ENCODE measurements around the gene WASF2. TPM values are rescaled to one million over a fixed set of nuclear protein-coding genes. Genes with fewer than 3 reads are reported as not detected.
A peak's percentile ranks its signal among the peaks of the same experiment; 100 is the strongest.

The WASF2 gene
- total RNA-seq, 1 donor from 2014 or later = 189 TPM

DNA sequence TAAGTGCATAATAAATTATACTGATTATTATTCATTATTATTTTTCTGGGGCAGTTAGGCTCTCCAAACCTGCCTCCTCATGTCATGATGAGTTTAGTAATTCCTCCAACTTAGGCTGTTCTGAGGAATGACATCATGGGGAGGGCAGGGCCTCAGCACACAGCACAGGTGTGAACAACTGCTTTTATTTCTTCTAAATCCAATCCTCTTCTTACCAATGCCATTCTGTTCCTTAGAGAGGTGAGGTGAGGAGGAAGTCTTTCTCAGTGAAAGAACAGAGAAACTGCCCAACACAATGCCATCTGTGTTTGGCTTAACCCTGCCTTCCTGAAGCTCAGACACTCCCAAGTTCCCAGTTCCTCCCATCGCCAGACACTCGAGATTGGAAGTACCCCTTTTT lies 45.4 kb upstream of the WASF2 start:
- H3K4me1 Mint-ChIP-seq (ENCODE audit: unreplicated experiment) = peaks cover 56% of the 10 kb centered on the region

DNA sequence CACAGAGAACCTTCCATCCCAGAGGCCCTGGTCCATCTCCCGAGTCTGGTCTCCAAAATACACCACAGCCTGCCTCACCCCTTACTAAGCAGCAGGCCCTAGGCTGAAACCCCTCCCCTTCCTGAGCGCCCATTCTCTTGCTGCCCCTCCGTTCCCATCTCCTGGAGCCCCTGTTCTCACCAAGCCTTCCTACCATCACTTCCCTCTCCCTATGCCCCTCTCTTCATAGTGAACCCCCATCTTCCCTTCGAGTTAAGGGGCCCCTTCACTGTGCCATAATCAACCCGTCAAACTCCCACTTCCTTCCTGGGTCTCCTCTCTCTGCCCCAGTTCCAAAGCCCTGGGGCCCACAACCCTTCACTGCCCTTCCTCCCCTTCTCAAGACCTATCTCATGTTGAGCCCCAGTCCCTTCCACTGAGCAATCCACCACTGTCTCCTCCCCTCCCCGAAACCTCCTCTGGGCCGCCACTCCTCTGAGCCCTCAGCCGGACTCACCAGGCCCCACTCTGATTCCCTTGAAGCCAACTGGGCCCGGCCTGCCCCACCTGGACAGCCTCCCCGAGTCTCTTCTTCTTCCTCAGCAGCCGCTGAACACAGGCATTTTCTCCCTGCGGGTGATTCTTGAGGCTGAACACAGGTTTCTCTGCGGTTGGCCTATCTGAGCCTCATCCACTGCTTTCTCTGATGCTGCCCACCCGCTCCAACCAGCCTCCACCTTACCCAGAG lies 42.2 kb upstream of the WASF2 start:
- Mint-ChIP-seq H3K4me3 (ENCODE audit: unreplicated experiment) (no peak overlapping the region), H3K27me3 (ENCODE audit: unreplicated experiment) (no peaks in the 10 kb centered on the region), H3K36me3 (ENCODE audit: unreplicated experiment) (peaks cover 31% of the 10 kb centered on the region), H3K4me1 (ENCODE audit: unreplicated experiment) (peaks cover 50% of the 10 kb centered on the region), H3K9me3 (ENCODE audit: unreplicated experiment) (no peaks in the 10 kb centered on the region), H3K27ac (ENCODE audit: unreplicated experiment) (peak overlapping the region; percentile 73)
- DNase-seq (ENCODE audit: extremely low spot score, unreplicated experiment) = no peak
- TF ChIP-seq, protein P1, sequence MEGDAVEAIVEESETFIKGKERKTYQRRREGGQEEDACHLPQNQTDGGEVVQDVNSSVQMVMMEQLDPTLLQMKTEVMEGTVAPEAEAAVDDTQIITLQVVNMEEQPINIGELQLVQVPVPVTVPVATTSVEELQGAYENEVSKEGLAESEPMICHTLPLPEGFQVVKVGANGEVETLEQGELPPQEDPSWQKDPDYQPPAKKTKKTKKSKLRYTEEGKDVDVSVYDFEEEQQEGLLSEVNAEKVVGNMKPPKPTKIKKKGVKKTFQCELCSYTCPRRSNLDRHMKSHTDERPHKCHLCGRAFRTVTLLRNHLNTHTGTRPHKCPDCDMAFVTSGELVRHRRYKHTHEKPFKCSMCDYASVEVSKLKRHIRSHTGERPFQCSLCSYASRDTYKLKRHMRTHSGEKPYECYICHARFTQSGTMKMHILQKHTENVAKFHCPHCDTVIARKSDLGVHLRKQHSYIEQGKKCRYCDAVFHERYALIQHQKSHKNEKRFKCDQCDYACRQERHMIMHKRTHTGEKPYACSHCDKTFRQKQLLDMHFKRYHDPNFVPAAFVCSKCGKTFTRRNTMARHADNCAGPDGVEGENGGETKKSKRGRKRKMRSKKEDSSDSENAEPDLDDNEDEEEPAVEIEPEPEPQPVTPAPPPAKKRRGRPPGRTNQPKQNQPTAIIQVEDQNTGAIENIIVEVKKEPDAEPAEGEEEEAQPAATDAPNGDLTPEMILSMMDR (IDR thresholded peaks at IDR 0.05) = no peak

More for the DNA sequence above, 45.4 kb upstream of the WASF2 start:
- H3K36me3 Mint-ChIP-seq (ENCODE audit: unreplicated experiment) = peaks cover 30% of the 10 kb centered on the region
- DNase-seq (ENCODE audit: extremely low spot score, unreplicated experiment) = no peak
- H3K4me3 Mint-ChIP-seq (ENCODE audit: unreplicated experiment) = no peak overlapping the region
- H3K27ac Mint-ChIP-seq (ENCODE audit: unreplicated experiment) = peak overlapping the region; percentile 87
- H3K27me3 Mint-ChIP-seq (ENCODE audit: unreplicated experiment) = no peaks in the 10 kb centered on the region
- TF ChIP-seq, protein P1 (IDR thresholded peaks at IDR 0.05) = no peak
- H3K9me3 Mint-ChIP-seq (ENCODE audit: unreplicated experiment) = no peaks in the 10 kb centered on the region

DNA sequence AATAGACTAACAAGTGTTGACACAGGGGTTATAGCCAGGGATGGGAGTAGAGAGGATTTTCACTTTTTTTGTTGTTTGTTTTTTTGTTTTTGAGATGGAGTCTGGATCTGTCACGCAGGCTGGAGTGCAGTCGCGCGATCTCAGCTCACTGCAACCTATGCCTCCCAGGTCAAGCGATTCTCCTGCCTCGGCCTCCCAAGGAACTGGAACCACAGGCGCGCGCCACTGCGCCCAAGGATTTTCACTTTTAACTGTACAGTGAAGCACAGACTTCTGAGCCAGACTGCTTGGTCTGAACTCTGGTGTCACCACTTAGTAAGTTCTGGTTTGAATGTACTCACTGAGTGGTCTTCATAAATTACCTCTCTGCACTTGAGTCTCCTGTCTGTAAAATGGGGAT lies 40.2 kb upstream of the WASF2 start:
- Mint-ChIP-seq H3K9me3 (ENCODE audit: unreplicated experiment) (no peaks in the 10 kb centered on the region), H3K4me3 (ENCODE audit: unreplicated experiment) (no peak overlapping the region), H3K4me1 (ENCODE audit: unreplicated experiment) (peaks cover 50% of the 10 kb centered on the region), H3K36me3 (ENCODE audit: unreplicated experiment) (peaks cover 31% of the 10 kb centered on the region), H3K27ac (ENCODE audit: unreplicated experiment) (peak overlapping the region; percentile 87), H3K27me3 (ENCODE audit: unreplicated experiment) (no peaks in the 10 kb centered on the region)
- TF ChIP-seq, protein P1 (IDR thresholded peaks at IDR 0.05) = no peak
- DNase-seq (ENCODE audit: extremely low spot score, unreplicated experiment) = no peak

DNA sequence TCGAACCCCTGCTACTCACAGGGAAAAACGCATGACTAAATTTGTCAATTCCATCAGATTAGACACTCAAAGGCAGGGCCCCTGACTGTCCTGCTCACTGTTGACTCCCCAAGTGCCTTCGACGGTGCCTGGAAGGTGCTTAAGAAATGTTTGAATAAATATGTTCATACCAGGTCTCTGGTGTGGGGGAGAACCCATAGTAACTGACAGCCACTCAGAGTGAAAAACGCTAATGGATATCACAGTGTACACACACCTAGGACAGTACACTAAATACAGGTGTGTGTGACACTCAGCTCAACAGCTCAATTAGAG lies 39.7 kb upstream of the WASF2 start:
- TF ChIP-seq, protein P1 (IDR thresholded peaks at IDR 0.05) = no peak
- H3K4me1 Mint-ChIP-seq (ENCODE audit: unreplicated experiment) = peaks cover 53% of the 10 kb centered on the region
- H3K36me3 Mint-ChIP-seq (ENCODE audit: unreplicated experiment) = peaks cover 31% of the 10 kb centered on the region
- no peak overlapping the region for H3K4me3 Mint-ChIP-seq (ENCODE audit: unreplicated experiment)
- peak overlapping the region; percentile 87 for H3K27ac Mint-ChIP-seq (ENCODE audit: unreplicated experiment)
- H3K27me3 Mint-ChIP-seq (ENCODE audit: unreplicated experiment) = no peaks in the 10 kb centered on the region
- no peaks in the 10 kb centered on the region for H3K9me3 Mint-ChIP-seq (ENCODE audit: unreplicated experiment)
- DNase-seq (ENCODE audit: extremely low spot score, unreplicated experiment) = no peak

DNA sequence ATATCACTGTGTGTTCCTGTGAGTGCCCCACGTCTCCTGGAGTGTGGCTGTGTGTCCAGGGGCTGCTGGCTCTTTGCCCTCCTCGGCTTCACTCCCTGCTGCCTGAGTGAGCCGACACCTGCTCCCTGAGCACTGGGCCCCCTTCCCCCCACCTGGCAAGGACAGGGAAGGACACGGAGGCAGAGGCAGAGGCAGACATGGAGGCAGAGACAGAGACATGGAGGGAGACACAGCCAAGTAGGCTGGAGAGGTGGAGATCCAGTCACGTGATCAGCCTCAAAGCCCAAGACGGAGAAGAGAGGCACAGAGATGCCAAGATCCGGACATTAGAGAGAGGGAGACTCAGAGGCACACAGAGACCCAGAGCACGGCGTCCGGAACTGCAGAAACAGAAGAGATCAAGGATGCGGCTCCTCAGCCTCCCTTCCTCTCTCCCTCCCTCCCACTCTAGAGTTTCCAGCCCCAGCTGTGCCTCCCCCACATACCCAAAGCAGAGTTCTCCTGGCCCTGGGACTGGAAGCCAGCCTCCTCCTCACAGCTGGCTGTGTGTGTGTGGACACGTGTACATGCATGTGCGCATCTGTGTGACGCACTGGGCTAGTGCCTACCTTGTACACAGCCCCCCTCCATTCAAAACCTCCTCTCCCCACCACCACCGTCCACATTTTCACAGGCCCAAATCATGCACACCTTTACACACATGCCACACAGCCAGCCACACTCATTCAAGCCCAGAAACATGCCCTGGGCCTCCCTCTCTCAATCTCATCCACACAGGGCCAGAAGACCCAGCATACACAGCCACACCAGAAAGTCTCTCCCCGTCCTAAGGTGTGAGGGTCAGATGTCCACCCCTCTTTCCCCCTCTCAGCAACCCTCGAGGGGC lies 39.1 kb upstream of the WASF2 start:
- Mint-ChIP-seq H3K4me1 (ENCODE audit: unreplicated experiment) (peaks cover 57% of the 10 kb centered on the region), H3K27me3 (ENCODE audit: unreplicated experiment) (no peaks in the 10 kb centered on the region), H3K4me3 (ENCODE audit: unreplicated experiment) (peak overlapping the region; percentile 24), H3K27ac (ENCODE audit: unreplicated experiment) (peak overlapping the region; percentile 87), H3K9me3 (ENCODE audit: unreplicated experiment) (no peaks in the 10 kb centered on the region), H3K36me3 (ENCODE audit: unreplicated experiment) (peaks cover 28% of the 10 kb centered on the region)
- DNase-seq (ENCODE audit: extremely low spot score, unreplicated experiment) = no peak
- TF ChIP-seq, protein P1 (IDR thresholded peaks at IDR 0.05) = no peak

Measured in osteocyte (in vitro differentiated cells).